Measurements from ENCODE around the gene DYNC1H1.

DNA sequence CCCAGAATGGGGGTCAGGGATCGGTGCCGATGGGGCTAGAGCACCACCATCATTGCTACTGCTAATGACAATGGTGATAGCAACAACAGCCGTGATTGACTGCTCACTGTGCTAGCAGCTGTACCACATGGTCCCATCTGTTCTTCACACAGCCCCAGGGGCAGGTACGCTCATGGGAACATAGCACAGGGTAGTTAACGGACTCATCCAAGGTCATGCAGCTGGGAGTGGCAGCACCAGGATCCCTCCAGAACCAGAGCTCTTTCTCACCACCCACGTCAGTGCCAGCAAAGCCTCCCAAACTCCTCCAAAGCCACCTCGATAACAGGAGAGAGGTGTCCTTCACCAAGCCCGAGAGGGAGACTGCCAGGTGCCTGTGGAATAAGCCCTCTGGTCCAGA, 11.2 kb upstream of the DYNC1H1 start:
- TF ChIP-seq, protein P1, sequence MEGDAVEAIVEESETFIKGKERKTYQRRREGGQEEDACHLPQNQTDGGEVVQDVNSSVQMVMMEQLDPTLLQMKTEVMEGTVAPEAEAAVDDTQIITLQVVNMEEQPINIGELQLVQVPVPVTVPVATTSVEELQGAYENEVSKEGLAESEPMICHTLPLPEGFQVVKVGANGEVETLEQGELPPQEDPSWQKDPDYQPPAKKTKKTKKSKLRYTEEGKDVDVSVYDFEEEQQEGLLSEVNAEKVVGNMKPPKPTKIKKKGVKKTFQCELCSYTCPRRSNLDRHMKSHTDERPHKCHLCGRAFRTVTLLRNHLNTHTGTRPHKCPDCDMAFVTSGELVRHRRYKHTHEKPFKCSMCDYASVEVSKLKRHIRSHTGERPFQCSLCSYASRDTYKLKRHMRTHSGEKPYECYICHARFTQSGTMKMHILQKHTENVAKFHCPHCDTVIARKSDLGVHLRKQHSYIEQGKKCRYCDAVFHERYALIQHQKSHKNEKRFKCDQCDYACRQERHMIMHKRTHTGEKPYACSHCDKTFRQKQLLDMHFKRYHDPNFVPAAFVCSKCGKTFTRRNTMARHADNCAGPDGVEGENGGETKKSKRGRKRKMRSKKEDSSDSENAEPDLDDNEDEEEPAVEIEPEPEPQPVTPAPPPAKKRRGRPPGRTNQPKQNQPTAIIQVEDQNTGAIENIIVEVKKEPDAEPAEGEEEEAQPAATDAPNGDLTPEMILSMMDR (IDR thresholded peaks at IDR 0.05), result no peak
- TF ChIP-seq EZH2 (IDR thresholded peaks at IDR 0.05), result no peak
